ENCODE measurements around the gene CADPS.
"Not testable (repeated sequence)": the region's sequence is repeated elsewhere in the genome, so short reads cannot be mapped to it uniquely, and the experiment has no call there.

Gene CADPS

GRCh38 chr3:62587169-62587568, 288.0 kb downstream of the CADPS start:
- TF ChIP-seq CTCF (IDR thresholded peaks at IDR 0.05; ENCODE audit: low read depth, low read length) = no peak
- peak; percentile 46 to 89 for DNase-seq (ENCODE audit: low read depth in 2 of 2)

GRCh38 chr3:62586356-62586755, 288.9 kb downstream of the CADPS start:
- DNase-seq (ENCODE audit: low read depth in 2 of 2) = peak; percentile 76 to 79
- TF ChIP-seq CTCF (IDR thresholded peaks at IDR 0.05; ENCODE audit: low read depth, low read length) = no peak
- no peak overlapping the region for H3K4me3 ChIP-seq (replicated peaks in 1 of 2; ENCODE audit: low read depth in 2 of 2, low read length in 2 of 2)

More at GRCh38 chr3:62587169-62587568, 288.0 kb downstream of the CADPS start:
- H3K4me3 ChIP-seq (replicated peaks in 1 of 2; ENCODE audit: low read depth in 2 of 2, low read length in 2 of 2) = peak overlapping the region in 1 of 2 donors; percentile 19

DNA sequence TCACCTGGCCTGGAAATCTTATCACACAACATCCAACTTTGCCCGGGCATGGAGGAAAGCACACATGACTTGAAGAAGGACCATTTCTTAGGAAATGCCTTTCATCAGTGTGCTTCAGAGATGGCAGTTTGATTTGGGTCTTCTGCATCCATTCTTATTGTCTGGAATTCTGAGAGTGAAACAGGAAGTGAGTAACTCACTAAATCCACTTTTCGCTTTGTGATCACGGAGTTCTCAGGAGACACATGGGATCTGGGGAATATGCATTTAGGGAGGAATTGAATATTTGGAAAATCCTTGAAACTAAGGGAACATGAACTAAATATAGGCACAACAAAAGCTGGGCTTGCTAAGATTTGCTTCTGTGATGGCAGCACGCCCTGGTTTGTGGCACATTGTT, 289.4 kb downstream of the CADPS start:
- TF ChIP-seq CTCF (IDR thresholded peaks at IDR 0.05; ENCODE audit: low read depth, low read length) = no peak
- H3K4me3 ChIP-seq (replicated peaks in 1 of 2; ENCODE audit: low read depth in 2 of 2, low read length in 2 of 2) = no peak overlapping the region
- DNase-seq (ENCODE audit: low read depth in 2 of 2) = peak; percentile 34 to 44

DNA sequence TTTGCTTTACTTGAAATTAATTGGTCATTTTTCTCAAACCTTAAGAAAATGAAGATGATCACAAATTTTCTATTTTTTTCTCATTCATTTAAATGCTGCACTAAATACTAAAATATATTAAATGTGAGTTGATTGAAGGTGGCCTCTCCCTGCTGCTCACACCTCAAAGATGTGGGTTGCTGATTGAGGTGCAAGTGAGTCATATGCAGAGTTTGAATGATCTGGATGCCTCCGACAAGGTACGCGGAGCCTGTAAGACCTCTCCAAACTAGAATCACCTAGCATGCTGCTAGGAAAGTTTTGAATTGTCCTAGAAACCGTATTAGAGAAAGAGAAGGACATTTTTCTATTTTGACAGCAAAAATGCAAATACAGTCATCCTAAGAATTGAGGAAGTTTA, 290.6 kb downstream of the CADPS start:
- no peak overlapping the region for H3K4me3 ChIP-seq (replicated peaks in 1 of 2; ENCODE audit: low read depth in 2 of 2, low read length in 2 of 2)
- DNase-seq (ENCODE audit: low read depth in 2 of 2) = no peak
- TF ChIP-seq CTCF (IDR thresholded peaks at IDR 0.05; ENCODE audit: low read depth, low read length) = no peak

DNA sequence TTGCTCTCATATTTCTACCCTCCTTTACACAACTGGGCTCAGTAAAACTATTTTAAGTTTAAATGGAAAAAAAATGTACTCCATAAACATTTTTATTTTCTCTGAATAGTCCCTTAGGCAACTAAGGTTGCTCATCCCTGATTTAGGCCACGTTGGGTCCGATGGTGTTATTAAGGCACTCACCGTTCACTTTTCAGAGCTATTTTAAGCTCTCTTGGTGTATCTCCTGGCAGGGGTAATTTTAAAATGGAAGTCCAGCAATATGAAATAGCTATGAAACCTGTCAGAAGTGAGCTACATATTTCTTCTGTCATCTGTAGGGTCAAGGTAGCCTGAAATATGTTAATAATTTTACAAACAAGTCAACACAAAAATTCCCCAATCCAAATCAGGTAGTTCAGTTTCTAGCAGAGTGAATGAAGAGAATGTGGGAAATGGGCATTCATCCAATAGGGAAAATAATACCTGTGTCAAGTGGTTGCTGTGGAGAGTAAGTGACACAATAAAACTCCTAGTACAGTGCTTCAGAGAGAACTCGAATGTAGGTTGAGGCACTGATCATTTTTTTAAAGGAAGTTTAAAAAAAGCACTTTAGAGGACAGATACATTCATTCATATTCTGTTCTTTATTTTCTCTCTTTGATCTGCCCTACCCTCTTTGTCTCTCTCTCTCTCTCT, 292.6 kb downstream of the CADPS start:
- no peak for DNase-seq (ENCODE audit: low read depth in 2 of 2)
- no peak for TF ChIP-seq CTCF (IDR thresholded peaks at IDR 0.05; ENCODE audit: low read depth, low read length)
- no peak overlapping the region for H3K4me3 ChIP-seq (replicated peaks in 1 of 2; ENCODE audit: low read depth in 2 of 2, low read length in 2 of 2)

GRCh38 chr3:62580485-62580884, 294.7 kb downstream of the CADPS start:
- DNase-seq (ENCODE audit: low read depth in 2 of 2); H3K4me3 ChIP-seq (replicated peaks in 1 of 2; ENCODE audit: low read depth in 2 of 2, low read length in 2 of 2): not testable (repeated sequence)

GRCh38 chr3:62577153-62577552, 298.1 kb downstream of the CADPS start:
- H3K4me3 ChIP-seq (replicated peaks in 1 of 2; ENCODE audit: low read depth in 2 of 2, low read length in 2 of 2) = no peak overlapping the region
- DNase-seq (ENCODE audit: low read depth in 2 of 2) = peak; percentile 21 to 49
- no peak for TF ChIP-seq CTCF (IDR thresholded peaks at IDR 0.05; ENCODE audit: low read depth, low read length)

Data from cardiac fibroblast (primary cell).